ACC112 (cell line): Measurements from ENCODE around the gene ACADL.
A peak's percentile ranks its signal among the peaks of the same experiment; 100 is the strongest.

Experiments
- H2AFZ ChIP-seq: fragments of 200-600 bp; sonication (generic); one replicate; pipeline ENCODE4 v1.6.0; 2017; ENCODE audit warnings: antibody characterized with exemption, low read length; ENCODE audit not compliant: unreplicated experiment
- H3K27ac ChIP-seq: fragments of 200-600 bp; sonication (generic); 2 replicates; pipeline ENCODE4 v1.5.1; 2014; ENCODE audit warnings: low read depth, mild to moderate bottlenecking, antibody characterized with exemption, low read length, moderate library complexity
- H3K27me3 ChIP-seq: fragments of 200-600 bp; sonication (generic); 2 replicates; pipeline ENCODE4 v1.6.1; 2014; ENCODE audit warnings: mild to moderate bottlenecking, antibody characterized with exemption, low read length, moderate library complexity, mixed read lengths; ENCODE audit not compliant: insufficient read depth
- H3K36me3 ChIP-seq: fragments of 200-600 bp; sonication (generic); 2 replicates; pipeline ENCODE4 v1.6.1; 2016; ENCODE audit warnings: mild to moderate bottlenecking, antibody characterized with exemption, low read length, moderate library complexity, mixed read lengths; ENCODE audit not compliant: insufficient read depth
- H3K4me1 ChIP-seq: fragments of 200-600 bp; sonication (generic); one replicate; pipeline ENCODE4 v1.6.1; 2016; ENCODE audit warnings: low read length, mixed read lengths; ENCODE audit not compliant: insufficient read depth, unreplicated experiment, control insufficient read depth
- H3K4me3 ChIP-seq: fragments of 200-600 bp; sonication (generic); 2 replicates; pipeline ENCODE4 v1.5.1; 2014; ENCODE audit warnings: mild to moderate bottlenecking, low read depth, low read length
- H3K79me2 ChIP-seq: fragments of 200-600 bp; sonication (generic); one replicate; pipeline ENCODE4 v1.6.0; 2016; ENCODE audit warnings: low read length; ENCODE audit not compliant: control insufficient read depth, unreplicated experiment, insufficient read depth

ACADL gene

DNA sequence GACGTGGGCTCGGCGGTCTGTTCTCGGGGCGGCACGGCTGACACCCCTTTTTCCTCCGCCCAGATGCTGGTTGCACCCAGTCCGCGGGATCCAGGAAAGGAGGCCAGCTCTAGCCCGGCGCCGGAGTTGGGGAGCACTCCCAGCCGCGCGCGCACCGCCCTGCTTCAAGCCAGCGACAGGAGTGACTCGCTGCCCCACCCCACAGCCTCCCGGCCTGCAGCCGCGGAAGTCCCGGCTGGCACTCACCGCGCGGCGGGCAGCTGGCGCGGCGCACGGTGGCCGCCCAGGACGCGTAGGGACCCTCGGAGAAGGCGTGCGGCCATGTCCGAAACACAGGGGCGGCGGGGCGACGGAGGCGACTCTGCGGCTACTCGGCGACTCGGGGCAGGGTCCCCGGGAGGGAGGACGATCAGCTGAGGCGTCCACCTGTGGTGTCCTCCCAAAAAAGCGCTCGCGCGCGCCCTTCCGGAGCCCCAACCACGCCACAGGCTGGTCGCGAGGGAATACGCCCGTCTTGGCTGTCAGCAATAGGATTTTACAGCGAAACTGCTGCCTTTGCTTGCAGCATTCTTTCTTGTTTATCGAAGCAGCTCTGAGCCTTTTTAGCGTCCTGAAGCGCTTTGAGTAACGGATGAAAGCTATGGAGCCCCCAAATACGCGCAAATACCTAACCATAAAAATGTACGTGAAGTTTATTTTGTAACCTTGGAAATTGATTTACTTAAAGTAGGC is at the start of gene ACADL:
Gene ACADL (minus strand): TSS at position 507 of the 732 bp plus-strand sequence. CDS start 184 bp downstream, at position 323.
- H3K36me3 ChIP-seq: no peaks in the 10 kb centered on the region
- H3K27ac ChIP-seq: no peak within 1 kb of the TSS
- peaks cover 46% of the 10 kb centered on the region for H3K27me3 ChIP-seq
- H2AFZ ChIP-seq: peak within 1 kb of the TSS; percentile 57
- H3K4me1 ChIP-seq: no peaks in the 10 kb centered on the region
- H3K79me2 ChIP-seq: no peaks in the 10 kb centered on the region
- H3K4me3 ChIP-seq: peak within 1 kb of the TSS; percentile 67

DNA sequence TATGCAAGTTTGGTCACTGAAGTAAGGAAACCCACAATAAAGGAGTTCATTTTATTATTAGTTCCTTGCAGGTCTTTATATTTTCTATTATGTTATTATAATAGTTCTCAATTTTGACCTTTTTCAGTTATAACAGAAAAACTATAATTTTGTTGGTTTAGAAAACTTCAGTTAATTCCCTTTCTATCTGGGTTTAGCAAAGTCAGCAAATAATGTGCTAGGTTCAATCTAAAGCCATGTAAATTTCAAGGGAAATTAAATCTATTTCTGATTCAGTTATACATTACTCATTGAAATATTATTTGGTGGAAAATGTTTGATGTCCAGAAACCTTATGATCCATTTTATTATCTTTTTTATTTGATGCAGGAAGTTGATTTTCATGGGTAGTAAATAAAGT is 46.1 kb upstream of the ACADL start:
- H3K79me2 ChIP-seq: no peaks in the 10 kb centered on the region
- H3K4me1 ChIP-seq: no peaks in the 10 kb centered on the region
- H3K4me3 ChIP-seq: no peak overlapping the region
- H3K27ac ChIP-seq: no peak overlapping the region
- H3K36me3 ChIP-seq: no peaks in the 10 kb centered on the region
- H3K27me3 ChIP-seq: peaks cover 51% of the 10 kb centered on the region
- no peak overlapping the region for H2AFZ ChIP-seq

DNA sequence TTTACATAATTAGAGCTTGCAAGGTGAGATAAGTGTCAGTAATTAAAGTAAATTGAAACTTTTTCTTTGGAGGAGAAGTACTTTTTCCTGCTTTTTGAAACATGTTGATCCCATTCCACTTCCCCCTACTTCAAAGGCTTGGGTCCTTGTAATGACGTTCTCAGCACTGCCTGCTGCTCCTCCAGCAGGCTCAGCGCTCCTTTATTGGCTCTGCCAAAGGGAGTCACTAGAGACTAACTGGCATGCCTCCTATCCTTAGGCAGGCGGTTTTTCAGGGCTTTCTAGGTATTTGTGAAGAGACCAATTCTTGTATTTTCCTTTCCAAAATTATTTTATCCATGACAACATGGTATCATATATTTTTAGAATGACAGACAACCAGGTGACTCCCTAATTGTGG is 43.9 kb upstream of the ACADL start:
- no peaks in the 10 kb centered on the region for H3K4me1 ChIP-seq
- no peaks in the 10 kb centered on the region for H3K36me3 ChIP-seq
- H3K79me2 ChIP-seq: no peaks in the 10 kb centered on the region
- H3K4me3 ChIP-seq: no peak overlapping the region
- no peak overlapping the region for H3K27ac ChIP-seq
- H3K27me3 ChIP-seq: peaks cover 56% of the 10 kb centered on the region
- H2AFZ ChIP-seq: no peak overlapping the region

DNA sequence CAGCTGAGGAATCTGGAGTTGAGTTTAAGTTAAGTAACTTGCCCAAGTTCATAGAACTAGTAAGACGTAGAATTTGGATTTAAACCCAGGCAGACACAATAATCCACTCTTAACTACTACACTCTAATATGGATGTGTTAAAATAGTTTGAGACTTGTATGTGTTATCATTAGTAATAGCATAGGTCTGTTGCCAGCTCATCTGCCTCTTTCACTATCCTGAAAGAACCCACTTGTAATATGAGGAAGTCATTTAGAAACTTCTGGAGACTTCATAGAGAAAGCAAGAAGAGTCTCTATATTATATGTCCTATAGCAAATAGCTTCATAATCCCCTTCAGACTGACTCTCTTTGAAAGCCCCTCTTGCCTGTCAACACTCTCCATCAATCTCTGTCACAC is 43.0 kb upstream of the ACADL start:
- H3K4me1 ChIP-seq: no peaks in the 10 kb centered on the region
- peaks cover 52% of the 10 kb centered on the region for H3K27me3 ChIP-seq
- H3K27ac ChIP-seq: no peak overlapping the region
- H3K4me3 ChIP-seq: no peak overlapping the region
- no peaks in the 10 kb centered on the region for H3K79me2 ChIP-seq
- H2AFZ ChIP-seq: no peak overlapping the region
- no peaks in the 10 kb centered on the region for H3K36me3 ChIP-seq

DNA sequence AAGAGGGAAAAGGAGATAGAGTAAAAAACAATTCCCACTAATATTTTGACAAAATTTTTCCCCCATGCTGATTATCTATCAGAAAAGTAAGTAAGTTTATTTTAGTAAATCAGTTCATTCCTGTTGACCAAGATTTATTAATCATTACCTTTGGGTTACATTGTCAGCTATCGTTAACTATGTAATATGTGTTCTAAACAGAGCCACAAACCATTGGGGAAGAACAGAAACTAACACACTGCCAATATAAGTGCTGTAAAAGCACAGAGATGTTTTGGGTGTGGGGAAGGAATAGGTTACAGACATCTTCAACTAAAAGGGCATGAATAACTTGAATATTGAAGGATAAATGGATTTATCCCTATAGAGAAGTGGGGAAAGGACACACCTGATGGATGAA is 42.5 kb upstream of the ACADL start:
- H3K79me2 ChIP-seq: no peaks in the 10 kb centered on the region
- H3K4me1 ChIP-seq: no peaks in the 10 kb centered on the region
- H3K4me3 ChIP-seq: no peak overlapping the region

DNA sequence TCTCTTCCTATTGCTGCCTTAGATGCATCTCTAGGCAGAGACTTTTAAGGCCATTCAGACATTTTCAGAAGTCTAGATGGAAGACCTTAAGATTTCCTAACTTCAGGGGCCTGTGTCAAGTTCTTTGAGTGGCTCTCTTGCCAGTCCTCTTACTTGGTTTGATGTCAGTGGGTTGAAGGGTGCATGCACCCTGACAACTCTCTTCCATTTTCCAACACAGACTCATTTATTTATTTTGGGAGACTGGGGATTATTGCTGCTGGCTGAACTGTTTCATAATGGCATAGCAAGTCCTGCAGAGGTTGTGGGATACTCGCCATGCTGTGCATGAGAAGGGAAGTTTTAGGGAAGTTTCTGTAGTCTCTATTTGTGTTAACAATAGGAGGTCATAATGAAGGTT is 39.0 kb upstream of the ACADL start:
- no peaks in the 10 kb centered on the region for H3K79me2 ChIP-seq
- H3K27ac ChIP-seq: no peak overlapping the region
- H3K4me1 ChIP-seq: no peaks in the 10 kb centered on the region
- H3K27me3 ChIP-seq: peaks cover 43% of the 10 kb centered on the region
- no peaks in the 10 kb centered on the region for H3K36me3 ChIP-seq
- no peak overlapping the region for H2AFZ ChIP-seq
- no peak overlapping the region for H3K4me3 ChIP-seq

More for the DNA sequence above, 42.5 kb upstream of the ACADL start:
- Histone ChIP-seq H3K27ac (no peak overlapping the region), H3K27me3 (peaks cover 52% of the 10 kb centered on the region), H3K36me3 (no peaks in the 10 kb centered on the region), H2AFZ (no peak overlapping the region)

DNA sequence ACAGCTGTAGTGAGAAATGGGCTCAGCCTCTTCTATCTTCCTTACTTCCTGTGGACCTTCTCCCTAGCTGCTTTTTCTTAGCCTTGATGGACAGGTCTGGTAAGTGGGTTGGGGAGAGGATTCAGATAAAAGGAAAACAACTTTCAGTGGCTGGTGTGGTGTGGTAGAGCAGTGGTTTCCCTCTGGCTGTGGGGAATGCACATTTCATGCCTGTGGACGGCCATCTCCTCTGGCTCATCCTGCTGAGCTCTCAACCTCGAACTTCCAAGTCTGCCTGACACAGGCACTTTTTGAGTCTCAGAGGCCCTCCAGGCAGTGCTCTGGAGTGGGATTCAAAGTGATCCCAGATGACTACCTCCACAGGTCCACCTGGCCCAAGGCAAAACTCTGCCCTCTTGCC is 38.6 kb upstream of the ACADL start:
- Histone ChIP-seq H3K4me3 (no peak overlapping the region), H3K27me3 (peaks cover 40% of the 10 kb centered on the region), H2AFZ (no peak overlapping the region), H3K4me1 (no peaks in the 10 kb centered on the region), H3K79me2 (no peaks in the 10 kb centered on the region), H3K36me3 (no peaks in the 10 kb centered on the region), H3K27ac (no peak overlapping the region)

DNA sequence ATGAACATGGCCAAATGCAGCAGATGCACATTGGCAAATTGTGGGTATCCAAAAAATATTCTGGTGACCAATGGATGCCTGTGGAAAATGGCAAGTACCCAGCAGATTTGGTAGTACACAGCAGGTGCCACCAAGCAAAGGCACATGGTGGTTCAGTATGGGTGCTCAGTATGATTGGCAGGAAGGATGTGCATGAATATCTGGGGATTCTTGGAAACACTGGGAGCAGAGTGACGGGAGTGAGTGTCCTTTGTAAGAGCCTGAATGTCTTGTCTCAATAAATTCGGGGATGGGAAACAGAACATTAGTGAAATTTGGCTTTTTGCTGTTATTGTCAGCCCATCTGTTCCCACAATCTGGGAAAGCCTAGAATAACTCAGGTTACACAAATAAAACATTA is 36.8 kb upstream of the ACADL start:
- no peak overlapping the region for H3K27ac ChIP-seq
- no peak overlapping the region for H2AFZ ChIP-seq
- no peaks in the 10 kb centered on the region for H3K4me1 ChIP-seq
- no peaks in the 10 kb centered on the region for H3K79me2 ChIP-seq
- H3K27me3 ChIP-seq: peaks cover 23% of the 10 kb centered on the region; the same call in 1 of the 2 replicates
- H3K36me3 ChIP-seq: no peaks in the 10 kb centered on the region
- H3K4me3 ChIP-seq: no peak overlapping the region

DNA sequence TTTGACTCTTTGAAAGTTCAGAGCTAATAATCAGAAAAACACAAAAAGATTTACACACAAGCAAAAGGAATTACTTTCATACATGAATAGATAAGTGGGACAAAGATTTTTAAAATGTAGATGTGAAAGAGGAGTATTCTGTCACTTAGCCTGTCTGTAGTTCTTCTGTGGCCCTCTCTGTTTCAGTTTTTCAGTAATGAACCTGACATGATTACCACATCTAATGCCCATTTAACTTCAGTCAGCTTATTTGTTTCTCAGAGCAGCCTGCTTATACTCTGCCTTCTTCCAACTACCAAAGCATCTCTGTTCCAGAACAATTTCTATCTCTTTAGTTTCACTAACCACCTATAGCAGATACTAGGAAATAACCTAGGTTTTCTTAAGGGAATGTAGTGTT is 34.4 kb upstream of the ACADL start:
- Histone ChIP-seq H2AFZ (no peak overlapping the region), H3K4me3 (no peak overlapping the region), H3K27ac (no peak overlapping the region)

DNA sequence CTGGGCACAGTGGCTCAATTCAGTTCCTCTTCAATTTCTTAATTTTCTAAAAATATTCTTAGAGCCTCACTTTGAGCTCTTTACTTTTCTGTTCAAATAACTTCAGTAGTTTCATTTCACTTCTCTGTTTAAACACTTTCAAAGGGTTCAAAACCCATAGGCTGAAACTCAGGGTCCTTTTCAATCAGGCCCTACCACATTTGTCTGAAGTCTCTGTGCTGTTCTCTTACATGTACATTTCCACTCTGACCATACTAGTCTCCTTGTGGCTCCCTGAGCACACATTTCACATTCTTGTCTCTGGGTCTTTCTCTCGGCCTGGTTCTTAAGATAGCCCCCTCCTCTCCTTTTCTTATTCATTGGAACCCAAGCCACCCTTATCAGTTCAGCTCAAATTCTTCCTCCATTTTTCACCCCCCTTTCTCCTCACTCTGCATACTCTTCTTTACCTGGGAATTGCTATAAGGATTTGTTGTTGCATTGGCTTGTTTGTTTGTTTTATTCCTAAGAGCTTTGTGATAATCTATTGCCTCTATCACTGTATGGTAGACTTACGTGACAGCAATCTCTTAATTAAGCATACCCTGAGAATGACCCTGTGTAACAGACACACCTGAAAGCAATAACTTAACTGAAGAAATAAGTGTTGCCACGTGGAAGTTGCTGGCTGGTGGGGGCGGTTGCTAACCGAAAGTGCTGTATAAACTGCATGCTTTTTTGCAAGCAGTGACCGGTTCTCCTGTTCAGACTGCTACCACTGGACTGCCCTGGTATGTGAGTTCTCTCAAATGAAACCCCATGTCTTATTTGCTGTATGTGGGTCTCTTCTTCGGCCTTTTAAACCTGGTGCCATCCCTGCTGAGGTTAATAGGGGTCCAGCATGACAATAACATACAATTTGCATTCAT is 27.7 kb upstream of the ACADL start:
- Histone ChIP-seq H3K4me1 (no peaks in the 10 kb centered on the region), H3K36me3 (no peaks in the 10 kb centered on the region), H3K27ac (no peak overlapping the region), H3K27me3 (0 out of 2 replicates have a peak, but pooled peaks cover 4% of the 10 kb centered on the region), H2AFZ (no peak overlapping the region), H3K79me2 (no peaks in the 10 kb centered on the region), H3K4me3 (no peak overlapping the region)

More for the DNA sequence above, 34.4 kb upstream of the ACADL start:
- Histone ChIP-seq H3K4me1 (no peaks in the 10 kb centered on the region), H3K79me2 (no peaks in the 10 kb centered on the region), H3K27me3 (peaks cover 14% of the 10 kb centered on the region; the same call in 1 of the 2 replicates), H3K36me3 (no peaks in the 10 kb centered on the region)
